Caki2 (cell line): ENCODE measurements around the gene CEACAM20. TPM values are rescaled to one million over a fixed set of nuclear protein-coding genes. Genes with fewer than 3 reads are reported as not detected.
"Not testable (repeated sequence)": the region's sequence is repeated elsewhere in the genome, so short reads cannot be mapped to it uniquely, and the experiment has no call there.

Experiments used
- DNase-seq: peaks from one replicate; pipeline ENCODE4 v3.0.0-alpha.2; 2015; ENCODE audit warnings: low read depth
- in situ Hi-C: cut with HindIII; loops from 2 replicates; pipeline ENCODE4 v1.10.0; 2016; ENCODE audit warnings: low sequenced_read_pairs, low pct_unique_long_range_greater_than_20kb, mixed read lengths
- total RNA-seq: library from RNA; depleted of rRNA; stranded (reverse); fragments of >200 nt; shearing (Covaris generic); gene quantifications from 2 replicates; pipeline ENCODE4 v1.2.3, GENCODE V29; 2014; ENCODE audit warnings: low replicate concordance; rRNA removed

CEACAM20 gene
- total RNA-seq, 1 experiment from 2014 or later: not detected

DNA sequence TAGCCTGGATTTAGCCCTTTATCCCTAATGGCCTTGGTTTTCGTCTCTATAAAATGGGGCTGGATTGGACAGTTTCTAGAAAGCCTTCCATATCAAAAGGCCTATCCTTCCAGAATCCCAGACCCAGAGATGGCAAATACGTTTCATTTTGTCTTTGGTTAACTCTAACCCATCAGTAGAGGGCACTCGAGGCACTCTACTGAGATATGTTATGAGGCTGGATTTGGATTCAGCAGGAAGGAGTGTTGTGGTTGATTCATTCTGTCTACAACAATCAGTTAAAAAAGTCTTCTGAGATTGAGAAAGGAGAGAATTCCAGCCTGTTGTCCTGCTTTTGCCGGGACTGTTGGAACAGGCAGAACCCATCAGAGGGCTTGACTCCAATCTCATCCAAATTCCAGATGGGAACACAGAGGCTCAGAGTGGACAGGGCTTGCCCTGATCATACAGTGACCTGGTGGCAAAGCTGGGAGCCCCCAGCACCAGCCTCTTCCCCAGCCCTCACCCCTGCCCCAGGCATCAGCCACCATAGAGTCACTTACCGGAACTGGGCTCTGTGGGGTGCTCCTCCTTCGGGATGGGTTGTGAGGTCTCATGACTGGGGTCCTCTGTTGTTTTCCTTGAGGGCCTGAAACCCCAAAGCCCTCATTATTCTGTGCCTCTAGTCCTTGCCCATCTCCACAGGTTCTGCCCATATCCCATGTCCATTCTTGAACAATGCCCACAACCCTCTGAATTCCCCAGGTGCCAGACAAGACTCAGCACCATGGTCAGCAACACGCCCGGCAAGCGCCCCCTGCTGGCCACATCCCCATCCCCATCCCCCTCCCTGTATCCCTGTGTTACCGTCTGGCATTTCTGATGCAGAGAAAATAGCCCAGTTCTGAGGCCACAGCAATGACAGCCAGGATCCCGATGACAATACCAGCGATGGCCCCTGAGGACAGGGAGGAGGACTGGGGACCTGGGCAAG lies 16.9 kb downstream of the CEACAM20 start:
- in situ Hi-C loops: no loop called here
- DNase-seq: peak; percentile 54

DNA sequence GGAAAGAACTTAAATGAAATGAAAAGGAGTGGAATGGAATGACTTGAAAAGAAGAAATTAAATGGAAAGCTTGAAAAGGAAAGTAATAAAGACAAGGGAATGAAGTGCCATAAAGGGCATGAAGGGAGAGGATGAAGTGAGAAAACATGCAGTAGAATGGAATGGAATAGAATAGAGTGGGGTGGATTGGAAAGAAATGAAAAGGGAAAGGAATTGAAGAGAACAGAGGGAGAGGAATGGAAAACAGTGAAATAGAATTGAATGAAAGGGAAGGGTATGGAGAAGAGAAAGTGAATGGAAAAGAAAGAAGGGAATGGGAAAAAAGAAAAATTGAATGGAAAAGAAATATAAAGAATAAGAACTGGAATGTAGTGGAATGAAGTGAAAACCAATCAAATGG lies 20.0 kb downstream of the CEACAM20 start:
- DNase-seq: no peak
- in situ Hi-C loops: no loop called here

DNA sequence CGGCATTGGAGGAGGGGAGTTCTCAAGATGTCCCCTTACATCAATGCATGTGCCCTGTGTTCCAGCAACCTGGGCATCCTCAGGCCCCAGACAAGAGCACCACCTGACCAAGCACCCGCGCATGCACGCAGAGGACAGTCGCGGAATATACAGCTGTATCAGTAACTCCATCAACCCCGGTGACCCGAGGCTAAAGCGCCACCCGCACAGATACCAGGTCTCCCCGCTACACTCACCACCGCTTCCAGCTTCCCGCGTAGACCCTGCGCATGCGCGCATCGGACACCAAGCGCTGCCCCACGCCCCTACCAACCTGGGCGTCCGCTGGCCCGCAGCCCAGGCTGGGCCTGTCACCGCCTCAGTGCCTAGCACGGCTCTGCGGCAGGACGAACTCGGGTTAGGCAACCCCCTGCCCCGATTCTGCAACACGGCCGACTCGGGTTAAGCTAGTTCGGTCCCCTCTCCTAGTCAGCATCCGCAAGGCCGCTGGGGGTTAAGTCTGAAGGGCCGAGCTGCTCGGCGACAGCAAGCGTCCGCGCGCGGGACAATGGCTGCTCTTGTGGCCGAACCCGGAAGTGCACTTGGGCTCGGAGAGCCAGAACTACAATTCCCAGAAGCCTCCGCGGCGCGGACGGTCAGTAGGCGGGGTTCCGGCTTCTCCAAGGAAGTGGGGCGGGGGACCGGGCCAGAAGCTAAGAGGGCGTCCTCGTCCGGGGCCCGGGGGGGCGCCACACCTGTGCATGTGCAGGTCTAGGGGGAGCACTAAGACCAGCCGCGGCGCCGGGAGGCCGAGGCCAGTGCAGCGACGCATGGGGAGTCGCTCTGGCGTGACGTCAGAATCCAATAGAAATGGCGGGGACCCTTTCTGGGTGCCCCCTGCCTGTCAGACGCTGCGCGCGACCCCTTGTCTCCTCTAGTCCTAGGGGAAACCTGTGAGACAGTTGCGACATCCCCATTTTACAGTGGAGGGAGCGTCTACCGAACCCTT lies 29.2 kb downstream of the CEACAM20 start, which contains the start of gene ZNF180:
Gene ZNF180, minus strand, starts transcription at position 561 of the 988 bp plus-strand sequence. CDS start 3,188 bp downstream, outside the sequence.
- peak; percentile 98 for DNase-seq
- in situ Hi-C loops: no loop called here

DNA sequence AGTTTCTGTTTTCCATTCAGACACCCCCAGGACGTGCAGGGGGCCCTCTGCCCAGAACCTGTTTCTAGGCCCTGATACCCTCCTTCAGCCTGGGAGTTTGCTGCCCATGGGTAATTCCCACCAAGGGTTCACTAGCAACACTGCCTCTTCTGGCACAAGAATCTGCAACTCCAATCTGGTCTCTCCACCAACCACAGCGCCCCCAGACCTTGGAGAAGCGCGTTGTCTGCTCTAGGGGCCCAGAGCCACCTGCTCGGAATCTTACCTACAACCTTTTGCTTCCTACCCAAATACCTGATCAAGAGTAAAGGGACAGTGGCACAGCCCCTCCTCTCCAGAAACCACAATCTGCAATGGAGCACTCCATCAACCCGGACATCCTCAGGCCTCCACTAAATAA lies 29.9 kb downstream of the CEACAM20 start:
- no peak for DNase-seq
- in situ Hi-C loops: no loop called here

DNA sequence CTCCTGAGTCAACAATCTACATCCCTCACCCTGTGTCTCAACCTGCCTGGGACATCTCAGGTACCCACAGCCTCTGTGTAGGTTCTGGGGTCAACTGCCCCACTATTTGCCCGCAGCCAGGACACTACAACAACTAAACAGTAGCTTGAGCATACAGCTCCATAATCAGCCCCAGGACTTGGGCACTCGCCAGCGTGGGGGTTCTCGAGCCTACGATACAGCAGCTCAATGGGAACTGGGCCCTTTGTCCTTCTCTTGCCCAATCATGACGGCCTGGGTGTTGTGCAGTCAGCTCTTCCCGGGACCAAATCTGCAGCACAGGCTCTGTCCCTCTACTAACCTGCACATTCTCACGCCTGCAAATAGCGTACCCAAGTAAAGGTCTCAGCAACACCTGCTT lies 30.5 kb downstream of the CEACAM20 start:
- in situ Hi-C loops: no loop called here
- DNase-seq: no peak

DNA sequence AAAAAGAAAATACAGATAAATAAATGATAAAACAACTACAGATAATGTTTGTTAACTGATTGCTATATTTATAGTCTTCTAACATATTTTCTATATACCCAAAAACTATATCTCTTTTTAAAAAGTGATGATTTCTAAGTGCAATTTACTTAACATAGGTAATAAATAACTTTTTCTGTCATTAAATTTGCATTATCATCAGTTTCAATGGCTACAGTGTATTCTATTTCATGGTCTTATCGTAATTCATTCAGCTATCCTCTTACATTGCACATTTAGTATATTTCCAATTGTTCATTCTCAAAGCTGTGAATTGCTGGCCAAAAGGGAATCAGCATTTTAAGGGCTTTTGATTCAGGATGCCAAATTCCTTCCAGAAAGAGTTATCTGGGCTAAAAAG lies 32.8 kb downstream of the CEACAM20 start:
- in situ Hi-C loops: no loop called here
- no peak for DNase-seq

DNA sequence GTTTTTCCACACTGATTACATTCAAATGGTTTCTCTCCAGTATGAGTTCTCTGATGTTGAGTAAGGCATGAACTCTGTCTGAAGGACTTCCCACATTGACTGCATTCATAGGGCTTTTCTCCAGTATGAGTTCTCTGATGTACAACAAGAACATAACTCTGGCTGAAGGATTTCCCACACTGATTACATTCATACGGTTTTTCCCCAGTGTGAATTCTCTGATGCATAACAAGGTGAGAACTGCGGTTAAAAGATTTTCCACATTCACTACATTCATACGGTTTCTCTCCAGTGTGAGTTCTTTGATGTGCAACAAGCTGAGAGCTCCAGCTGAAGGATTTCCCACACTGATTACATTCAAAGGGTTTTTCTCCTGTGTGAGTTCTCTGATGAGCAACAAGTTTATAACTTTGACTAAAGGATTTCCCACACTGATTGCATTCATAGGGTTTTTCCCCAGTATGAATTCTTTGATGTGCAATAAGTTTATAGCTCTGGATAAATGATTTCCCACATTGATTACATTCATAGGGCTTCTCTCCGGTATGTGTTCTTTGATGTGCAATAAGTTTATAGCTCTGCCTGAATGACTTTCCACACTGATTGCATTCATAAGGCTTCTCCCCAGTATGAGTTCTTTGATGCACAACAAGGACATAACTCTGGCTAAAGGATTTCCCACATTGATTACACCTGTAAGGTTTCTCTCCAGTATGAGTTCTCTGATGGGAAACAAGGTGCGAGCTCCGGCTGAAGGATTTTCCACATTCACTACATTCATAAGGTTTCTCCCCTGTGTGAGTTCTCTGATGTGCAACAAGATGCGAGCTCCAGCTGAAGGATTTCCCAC lies 52.7 kb downstream of the CEACAM20 start:
- DNase-seq: peak; percentile 65
- in situ Hi-C loops: no loop called here

DNA sequence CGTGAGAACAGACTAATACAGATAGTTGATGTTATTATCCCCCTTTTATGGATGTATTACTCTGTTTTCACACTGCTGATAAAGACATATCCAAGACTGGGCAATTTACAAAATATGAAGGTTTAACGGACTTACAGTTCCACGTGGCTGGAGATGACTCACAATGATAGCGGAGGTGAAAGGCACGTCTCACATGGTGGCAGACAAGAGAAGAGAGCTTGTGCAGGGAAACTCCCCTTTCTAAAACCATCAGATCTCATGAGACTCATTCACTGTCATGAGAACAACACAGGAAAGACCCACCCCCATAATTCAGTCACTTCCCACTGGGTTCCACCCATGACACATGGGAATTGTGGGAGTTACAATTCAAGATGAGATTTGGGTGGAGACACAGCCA lies 60.7 kb downstream of the CEACAM20 start:
- in situ Hi-C loops, DNase-seq: not testable (repeated sequence)

DNA sequence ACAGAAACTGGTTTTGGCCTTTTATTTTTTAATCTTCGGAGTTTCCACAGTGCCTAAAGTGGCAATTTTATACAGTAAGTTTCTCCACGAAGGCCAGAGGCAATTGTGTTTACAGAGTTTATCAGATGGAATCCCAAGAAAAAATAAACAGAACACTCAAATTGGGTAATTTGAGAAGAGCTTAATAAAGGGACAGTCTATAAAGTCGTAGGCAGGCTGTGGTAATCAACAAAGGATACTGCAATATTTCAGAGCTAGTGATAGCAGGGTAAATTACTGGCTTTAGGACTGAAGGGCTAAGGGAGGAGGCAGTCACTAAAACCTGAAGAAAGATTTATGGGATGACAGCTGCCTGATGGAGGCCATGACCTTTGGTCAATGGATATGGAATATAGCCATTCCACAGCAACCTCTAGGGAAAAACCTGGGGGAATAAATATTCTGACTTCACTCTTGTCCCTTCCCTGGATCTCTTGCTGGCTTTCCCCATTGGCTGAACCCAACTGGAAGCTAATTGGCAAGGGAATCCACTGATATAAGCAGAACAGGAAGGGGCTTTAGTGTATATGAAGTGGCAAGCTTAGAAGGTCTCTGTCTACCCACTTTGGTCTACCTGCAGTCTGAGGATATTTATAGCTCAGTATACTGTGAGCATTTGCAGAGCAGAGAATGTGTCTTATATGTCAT lies 66.7 kb downstream of the CEACAM20 start:
- DNase-seq, in situ Hi-C loops: not testable (repeated sequence)

Other genes starting within 250 kb of the CEACAM20 start
- 0.84 and 1.3 TPM in 2 replicates for gene ZNF235, start 224.7 kb downstream of the CEACAM20 start, total RNA-seq
- 2.0 and 3.2 TPM in 2 replicates for gene ZNF112, start 173.0 kb downstream of the CEACAM20 start, total RNA-seq
- gene ZNF285, start 128.1 kb downstream of the CEACAM20 start, total RNA-seq: 2.3 and 3.6 TPM in 2 replicates
- 7.3 and 22.4 TPM in 2 replicates for gene ZNF229, start 81.2 kb downstream of the CEACAM20 start, total RNA-seq
- 3.4 and 9.6 TPM in 2 replicates for gene ZNF180, start 29.2 kb downstream of the CEACAM20 start, total RNA-seq
- gene IGSF23, start 83.9 kb upstream of the CEACAM20 start, total RNA-seq: not detected in 2 replicates
- gene PVR, start 114.2 kb upstream of the CEACAM20 start, total RNA-seq: 80.5 and 93.9 TPM in 2 replicates
- not detected in 2 replicates for gene CEACAM19, start 141.8 kb upstream of the CEACAM20 start, total RNA-seq
- gene CEACAM16, start 169.5 kb upstream of the CEACAM20 start, total RNA-seq: not detected in 2 replicates
- gene BCL3, start 219.0 kb upstream of the CEACAM20 start, total RNA-seq: 0.95 and 4.2 TPM in 2 replicates
- gene CBLC, start 248.2 kb upstream of the CEACAM20 start, total RNA-seq: not detected in 2 replicates